GM12878 (cell line): Measurements from ENCODE around the gene SLC25A42. TPM values are rescaled to one million over a fixed set of nuclear protein-coding genes. Genes with fewer than 3 reads are reported as not detected.

Experiments used
- BHLHE40 ChIP-seq, 2 experiments: fragments of 450-650 bp in 1 of 2; IDR thresholded peaks; 2 replicates each; pipeline ENCODE4 v1.6.1; 2011 to 2017; ENCODE audit warnings: low read depth in 2 of 2, borderline replicate concordance in 1 of 2, improper control_type of control experiment in 1 of 2, low read length in 1 of 2, mild to moderate bottlenecking in 1 of 2
- CTCF ChIP-seq, 3 experiments: IDR thresholded peaks in 2 of 3; conservative IDR thresholded peaks in 1 of 3; 2 replicates each; pipeline ENCODE4 v1.5.1; 2011; ENCODE audit warnings: low read depth in 3 of 3, low read length in 3 of 3, mild to moderate bottlenecking in 3 of 3, control low read depth in 2 of 3, moderate library complexity in 2 of 3, inconsistent platforms in 1 of 3, mixed read lengths in 1 of 3; ENCODE audit not compliant: control insufficient read depth in 2 of 3, insufficient read depth in 1 of 3; ENCODE audit errors: extremely low read depth in 1 of 3
- ELK1 ChIP-seq: IDR thresholded peaks from 2 replicates; pipeline ENCODE4 v1.6.1; 2012; ENCODE audit warnings: low read depth, low read length, improper control_type of control experiment
- GATAD2B ChIP-seq: fragments of 450-650 bp; conservative IDR thresholded peaks from 2 replicates; pipeline ENCODE4 v1.6.1; 2017; ENCODE audit warnings: low read depth, mild to moderate bottlenecking, moderate library complexity
- IRF4 ChIP-seq: IDR thresholded peaks from 2 replicates; pipeline ENCODE4 v1.6.1; 2011; ENCODE audit warnings: low read depth, low read length
- MEF2B ChIP-seq: fragments of 450-650 bp; IDR thresholded peaks from 2 replicates; pipeline ENCODE4 v1.6.1; 2018; ENCODE audit warnings: mild to moderate bottlenecking, moderate library complexity; ENCODE audit not compliant: partially characterized antibody, poor library complexity, severe bottlenecking
- MYC ChIP-seq: IDR thresholded peaks from 2 replicates; pipeline ENCODE4 v1.6.1; 2011; ENCODE audit warnings: mild to moderate bottlenecking, low read length, moderate library complexity, inconsistent platforms; ENCODE audit not compliant: insufficient read depth, insufficient replicate concordance, insufficient read length, severe bottlenecking
- YY1 ChIP-seq: IDR thresholded peaks from 2 replicates; pipeline ENCODE4 v1.6.1; 2011; ENCODE audit warnings: low read depth, mild to moderate bottlenecking, low read length
- ZNF592 ChIP-seq: fragments of 450-650 bp; IDR thresholded peaks from 2 replicates; pipeline ENCODE4 v1.6.1; 2017; ENCODE audit warnings: mild to moderate bottlenecking, moderate library complexity
- ZNF687 ChIP-seq: fragments of 450-650 bp; IDR thresholded peaks from 2 replicates; pipeline ENCODE4 v1.6.1; 2017; ENCODE audit warnings: mild to moderate bottlenecking, moderate library complexity
- polyA plus RNA-seq, 11 experiments: library from polyadenylated mRNA; depleted of rRNA in 4 of 11; unstranded in 6 of 11; stranded (reverse) in 5 of 11; fragments of >200 nt; fragmentation: Nextera tagmentation in 4 of 11; fragmentation: Illumina TruSeq in 1 of 11; extraction: Ambion mirVana in 4 of 11; extraction: Trizol in 1 of 11; gene quantifications; 1 replicate in 1 of 11; 2 replicates in 10 of 11; pipeline versions ENCODE4 v1.2.1 to v1.2.3, GENCODE V29; 2011 to 2016; ENCODE audit warnings: inconsistent platforms in 2 of 11, missing spikeins in 2 of 11, low read depth in 1 of 11
- total RNA-seq, 4 experiments: library from RNA; depleted of rRNA in 3 of 4; stranded (reverse); fragments of >200 nt in 3 of 4; fragmentation: Illumina TruSeq in 1 of 4; extraction: Trizol in 1 of 4; gene quantifications; 2 replicates each; pipeline versions ENCODE4 v1.2.1 to v1.2.3, GENCODE V29; 2013 to 2021
- TF ChIP-seq, protein P1 (sequence below): fragments of 450-650 bp; formaldehyde crosslinking; IDR thresholded peaks from 2 replicates; pipeline ENCODE4 v1.5.0; 2022; ENCODE audit warnings: mild to moderate bottlenecking, missing genetic modification characterization

SLC25A42 gene
- total and polyA plus RNA-seq, 10 of the 15 experiments (the other 5 are each of a cell fraction or from before 2014, with no cell fraction given), result 0.24 to 19.2 (median 9.6) TPM

GRCh38 chr19:19145684-19146608 lies 82.2 kb downstream of the SLC25A42 start (continued):
- no peak for TF ChIP-seq ZNF687
- peak; percentile 99 for TF ChIP-seq ELK1
- TF ChIP-seq, protein P1, sequence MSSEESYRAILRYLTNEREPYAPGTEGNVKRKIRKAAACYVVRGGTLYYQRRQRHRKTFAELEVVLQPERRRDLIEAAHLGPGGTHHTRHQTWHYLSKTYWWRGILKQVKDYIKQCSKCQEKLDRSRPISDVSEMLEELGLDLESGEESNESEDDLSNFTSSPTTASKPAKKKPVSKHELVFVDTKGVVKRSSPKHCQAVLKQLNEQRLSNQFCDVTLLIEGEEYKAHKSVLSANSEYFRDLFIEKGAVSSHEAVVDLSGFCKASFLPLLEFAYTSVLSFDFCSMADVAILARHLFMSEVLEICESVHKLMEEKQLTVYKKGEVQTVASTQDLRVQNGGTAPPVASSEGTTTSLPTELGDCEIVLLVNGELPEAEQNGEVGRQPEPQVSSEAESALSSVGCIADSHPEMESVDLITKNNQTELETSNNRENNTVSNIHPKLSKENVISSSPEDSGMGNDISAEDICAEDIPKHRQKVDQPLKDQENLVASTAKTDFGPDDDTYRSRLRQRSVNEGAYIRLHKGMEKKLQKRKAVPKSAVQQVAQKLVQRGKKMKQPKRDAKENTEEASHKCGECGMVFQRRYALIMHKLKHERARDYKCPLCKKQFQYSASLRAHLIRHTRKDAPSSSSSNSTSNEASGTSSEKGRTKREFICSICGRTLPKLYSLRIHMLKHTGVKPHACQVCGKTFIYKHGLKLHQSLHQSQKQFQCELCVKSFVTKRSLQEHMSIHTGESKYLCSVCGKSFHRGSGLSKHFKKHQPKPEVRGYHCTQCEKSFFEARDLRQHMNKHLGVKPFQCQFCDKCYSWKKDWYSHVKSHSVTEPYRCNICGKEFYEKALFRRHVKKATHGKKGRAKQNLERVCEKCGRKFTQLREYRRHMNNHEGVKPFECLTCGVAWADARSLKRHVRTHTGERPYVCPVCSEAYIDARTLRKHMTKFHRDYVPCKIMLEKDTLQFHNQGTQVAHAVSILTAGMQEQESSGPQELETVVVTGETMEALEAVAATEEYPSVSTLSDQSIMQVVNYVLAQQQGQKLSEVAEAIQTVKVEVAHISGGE, result no peak
- peak; percentile 32; the same call in 1 of the 2 replicates for TF ChIP-seq GATAD2B
- peak in 1 of 2 experiments; percentile 10; a peak in 1 of 4 replicates for TF ChIP-seq BHLHE40 (IDR thresholded peaks at IDR 0.05; ENCODE audit: borderline replicate concordance in 1 of 2, low read depth in 2 of 2, low read length in 1 of 2)
- peak; percentile 89 to 98 (median 94) for TF ChIP-seq CTCF (IDR thresholded peaks at IDR 0.05 in 2 of 3, conservative IDR thresholded peaks at IDR 0.05 in 1 of 3; ENCODE audit: control insufficient read depth in 2 of 3, extremely low read depth in 1 of 3, insufficient read depth in 1 of 3, low read depth in 3 of 3, low read length in 3 of 3)
- peak; percentile 37 for TF ChIP-seq MEF2B
- TF ChIP-seq IRF4, result 0 out of 2 replicates have a peak, but pooled peaks have one; percentile 15
- TF ChIP-seq MYC, result no peak
- no peak for TF ChIP-seq ZNF592
- peak; percentile 78 for TF ChIP-seq YY1
